Dendritic cell treated with granulocyte-macrophage colony-stimulating factor and Interleukin-4, amounts not matched to agents 40 ng/mL and 50 ng/mL, for 4 days (primary cell): ENCODE data around the gene C4BPB.

Source experiments
- H3K27ac Mint-ChIP-seq: one replicate; pipeline ENCODE4 v1.8.0; 2022; ENCODE audit warnings: mild to moderate bottlenecking, mixed read lengths
- H3K27me3 Mint-ChIP-seq: one replicate; pipeline ENCODE4 v1.8.0; 2022; ENCODE audit warnings: mild to moderate bottlenecking, mixed read lengths
- H3K36me3 Mint-ChIP-seq: one replicate; pipeline ENCODE4 v1.8.0; 2022; ENCODE audit warnings: low read depth, mixed read lengths
- H3K4me1 Mint-ChIP-seq: one replicate; pipeline ENCODE4 v1.8.0; 2022; ENCODE audit warnings: low read depth, mixed read lengths
- H3K4me3 Mint-ChIP-seq: one replicate; pipeline ENCODE4 v1.8.0; 2022; ENCODE audit warnings: mild to moderate bottlenecking, moderate library complexity, mixed read lengths
- H3K9me3 Mint-ChIP-seq: one replicate; pipeline ENCODE4 v1.8.0; 2022; ENCODE audit warnings: mixed read lengths
- intact Hi-C: fragments of 100-400 bp; cut with micrococcal nuclease; formaldehyde crosslinking; loops from one replicate; pipeline ENCODE4 v1.15.0; 2022

The C4BPB gene

DNA sequence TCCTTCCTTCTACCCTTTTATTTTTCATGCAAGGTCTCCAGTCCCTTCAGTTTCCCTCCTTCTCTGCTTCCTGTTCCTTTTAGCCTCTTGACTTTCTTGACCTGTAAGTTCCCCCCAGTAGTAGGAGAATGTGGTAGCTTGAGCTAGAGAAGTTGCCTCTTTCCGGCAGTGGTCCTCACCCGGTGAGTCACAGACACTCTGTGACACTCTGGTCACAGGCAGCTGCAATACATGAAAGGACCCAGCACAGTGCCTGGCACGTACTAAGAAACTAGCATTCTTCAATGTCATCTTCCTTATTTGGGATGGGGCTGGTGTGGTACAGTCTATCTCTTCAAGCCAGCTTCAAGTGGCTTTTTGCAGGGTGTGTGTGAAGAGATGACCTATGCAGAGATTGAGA lies 19.6 kb upstream of the C4BPB start:
- Mint-ChIP-seq H3K4me1 (peaks cover 18% of the 10 kb centered on the region), H3K27ac (no peak overlapping the region), H3K36me3 (peaks cover 92% of the 10 kb centered on the region), H3K9me3 (no peaks in the 10 kb centered on the region), H3K27me3 (no peaks in the 10 kb centered on the region), H3K4me3 (no peak overlapping the region)
- intact Hi-C loops = no loop called here

GRCh38 chr1:207069858-207070506 lies 18.7 kb upstream of the C4BPB start:
- peaks cover 89% of the 10 kb centered on the region for H3K36me3 Mint-ChIP-seq
- peaks cover 18% of the 10 kb centered on the region for H3K4me1 Mint-ChIP-seq
- no peaks in the 10 kb centered on the region for H3K27me3 Mint-ChIP-seq
- no peaks in the 10 kb centered on the region for H3K9me3 Mint-ChIP-seq
- H3K4me3 Mint-ChIP-seq = no peak overlapping the region
- intact Hi-C loops = loop anchor here (10.0 kb wide), 1 partner anchor 135 kb away; no protein-coding TSS in a partner anchor
- no peak overlapping the region for H3K27ac Mint-ChIP-seq

DNA sequence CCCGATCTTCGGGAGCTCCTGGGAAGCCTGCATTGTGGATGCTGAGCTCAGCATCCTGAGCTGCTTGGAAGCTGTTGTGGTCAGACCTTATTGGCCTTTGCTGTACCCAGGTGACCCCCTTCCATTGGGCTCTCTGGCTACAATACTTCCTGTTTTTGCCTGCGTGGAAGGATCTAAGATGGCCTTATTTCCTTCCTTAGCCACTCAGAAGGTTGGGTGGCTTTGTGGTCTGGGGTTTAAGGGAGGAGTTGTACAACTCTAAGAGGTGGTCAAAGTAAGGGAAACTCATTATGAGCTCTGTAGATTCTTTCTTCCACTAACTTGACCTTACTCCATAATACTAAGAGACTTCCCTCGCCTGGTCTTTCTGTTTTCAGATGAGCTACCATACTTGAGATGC lies 17.8 kb upstream of the C4BPB start:
- intact Hi-C loops = loop anchor here (10.0 kb wide), 1 partner anchor 136 kb away; no protein-coding TSS in a partner anchor

DNA sequence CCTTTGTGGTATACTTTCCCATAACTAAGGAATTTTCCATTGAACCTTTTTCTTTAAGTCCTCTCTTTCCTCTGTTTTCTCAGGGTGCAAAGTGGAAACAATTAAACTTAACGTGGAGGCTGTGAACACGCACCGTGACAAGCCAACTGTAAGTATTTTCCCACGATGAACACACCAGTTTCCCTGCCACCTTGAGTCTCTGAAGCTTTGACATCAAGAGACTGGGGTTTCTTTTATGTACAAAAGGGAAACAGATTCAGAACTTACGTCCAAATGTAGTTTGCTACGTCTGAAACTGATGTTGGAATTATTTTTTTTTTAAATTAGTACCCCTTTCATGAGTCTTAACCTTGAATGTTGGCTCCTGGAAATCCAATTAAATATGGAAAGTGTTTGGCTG lies 17.2 kb upstream of the C4BPB start:
- Mint-ChIP-seq H3K27ac (no peak overlapping the region), H3K27me3 (no peaks in the 10 kb centered on the region), H3K9me3 (no peaks in the 10 kb centered on the region), H3K4me1 (peaks cover 18% of the 10 kb centered on the region), H3K4me3 (no peak overlapping the region), H3K36me3 (peaks cover 84% of the 10 kb centered on the region)
- intact Hi-C loops = loop anchor here (10.0 kb wide), 1 partner anchor 137 kb away; no protein-coding TSS in a partner anchor

More for the DNA sequence above, 17.8 kb upstream of the C4BPB start:
- H3K27ac Mint-ChIP-seq = no peak overlapping the region
- no peaks in the 10 kb centered on the region for H3K27me3 Mint-ChIP-seq
- peaks cover 86% of the 10 kb centered on the region for H3K36me3 Mint-ChIP-seq
- peaks cover 18% of the 10 kb centered on the region for H3K4me1 Mint-ChIP-seq
- H3K9me3 Mint-ChIP-seq = no peaks in the 10 kb centered on the region
- H3K4me3 Mint-ChIP-seq = no peak overlapping the region

GRCh38 chr1:207072233-207072632 lies 16.4 kb upstream of the C4BPB start:
- Mint-ChIP-seq H3K27ac (no peak overlapping the region), H3K36me3 (peaks cover 76% of the 10 kb centered on the region), H3K4me3 (no peak overlapping the region), H3K27me3 (no peaks in the 10 kb centered on the region), H3K9me3 (no peaks in the 10 kb centered on the region), H3K4me1 (peaks cover 18% of the 10 kb centered on the region)
- intact Hi-C loops = loop anchor here (10.0 kb wide), 1 partner anchor 137 kb away; no protein-coding TSS in a partner anchor

DNA sequence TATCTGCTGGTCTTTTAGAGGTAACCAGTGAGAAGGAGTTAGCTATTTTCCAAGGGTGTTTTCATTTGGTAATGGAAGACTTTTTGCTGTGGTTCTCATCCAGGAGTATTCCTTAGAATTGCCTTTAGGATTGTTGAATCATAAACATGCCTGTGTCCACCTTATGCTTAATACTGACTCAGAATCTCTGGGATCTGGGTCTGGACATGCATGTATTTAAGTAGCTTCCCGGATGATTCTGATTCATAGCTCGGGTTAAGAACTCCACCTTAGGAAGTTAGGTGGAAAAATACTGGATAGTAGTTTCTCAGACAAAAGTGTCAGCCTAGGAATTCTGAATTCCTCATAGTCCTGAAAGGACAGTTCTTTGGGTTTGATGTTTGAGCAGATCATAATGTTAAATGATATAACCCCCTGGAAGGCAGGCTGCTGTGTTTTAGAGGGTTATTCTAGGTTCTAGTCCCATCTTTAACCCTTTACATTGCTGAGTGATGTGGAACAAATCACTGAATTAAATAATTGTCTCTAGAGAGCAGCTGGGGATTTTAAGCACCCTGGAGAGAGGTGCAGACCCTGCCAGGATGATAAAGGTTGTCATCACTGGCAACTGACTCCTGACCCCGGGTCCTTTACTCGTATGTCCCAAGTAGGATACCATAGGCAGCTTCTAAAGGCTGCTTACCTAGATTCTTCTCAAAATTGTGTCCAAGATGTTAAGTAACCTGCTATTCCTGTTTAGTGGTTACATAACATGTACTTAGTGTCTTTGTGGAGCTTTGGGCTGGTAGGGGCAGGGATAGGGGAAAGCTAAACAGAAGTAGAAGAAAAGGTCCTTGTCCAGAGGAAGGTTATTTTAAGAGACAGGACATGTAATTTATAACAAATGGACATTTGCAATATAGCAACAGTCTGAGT lies 14.5 kb upstream of the C4BPB start:
- Mint-ChIP-seq H3K27me3 (no peaks in the 10 kb centered on the region), H3K27ac (no peak overlapping the region), H3K4me3 (no peak overlapping the region), H3K9me3 (no peaks in the 10 kb centered on the region), H3K36me3 (peaks cover 64% of the 10 kb centered on the region), H3K4me1 (peaks cover 12% of the 10 kb centered on the region)
- intact Hi-C loops = loop anchor here (10.0 kb wide), 1 partner anchor 139 kb away; no protein-coding TSS in a partner anchor

DNA sequence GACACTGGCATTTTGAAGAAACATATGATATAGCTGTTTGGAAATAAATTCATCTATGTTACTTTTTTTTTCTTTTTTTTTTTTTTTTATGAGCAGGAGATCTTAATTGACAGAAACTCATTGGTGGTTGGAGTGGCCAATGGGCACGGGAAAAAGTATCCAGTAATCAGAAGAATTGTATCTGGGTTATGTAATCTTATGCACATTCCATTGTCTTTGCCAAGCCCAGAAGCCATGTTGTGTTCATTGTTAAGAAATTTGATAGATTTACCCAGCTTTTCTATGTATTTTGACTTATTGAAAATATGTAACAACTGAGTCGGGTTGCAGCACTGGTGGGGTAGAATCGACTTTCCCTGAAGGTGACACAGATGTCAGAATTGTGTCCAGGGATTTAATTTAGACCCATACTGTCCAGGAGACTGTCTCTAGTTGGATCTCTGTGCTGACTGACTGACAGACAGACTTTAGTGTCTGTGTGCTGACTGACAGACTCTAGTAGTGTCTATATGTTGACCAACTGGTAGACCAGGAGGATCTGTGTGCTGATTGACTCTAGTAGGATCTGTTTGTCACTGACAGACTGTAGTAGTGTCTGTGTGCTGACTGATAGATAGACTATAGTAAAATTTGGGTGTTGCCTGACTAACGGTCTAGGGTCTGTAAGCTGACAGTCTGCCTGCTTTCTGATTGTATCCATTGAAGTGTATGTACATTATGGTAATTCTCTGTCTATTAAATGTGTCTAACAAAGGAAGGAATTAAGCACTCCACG lies 12.3 kb upstream of the C4BPB start:
- Mint-ChIP-seq H3K4me3 (no peak overlapping the region), H3K4me1 (peaks cover 2% of the 10 kb centered on the region), H3K9me3 (no peaks in the 10 kb centered on the region), H3K36me3 (peaks cover 50% of the 10 kb centered on the region), H3K27ac (no peak overlapping the region), H3K27me3 (no peaks in the 10 kb centered on the region)
- intact Hi-C loops = loop anchor here (2.0 to 10.0 kb wide), 2 partner anchors 70 to 142 kb away; no protein-coding TSS in a partner anchor

DNA sequence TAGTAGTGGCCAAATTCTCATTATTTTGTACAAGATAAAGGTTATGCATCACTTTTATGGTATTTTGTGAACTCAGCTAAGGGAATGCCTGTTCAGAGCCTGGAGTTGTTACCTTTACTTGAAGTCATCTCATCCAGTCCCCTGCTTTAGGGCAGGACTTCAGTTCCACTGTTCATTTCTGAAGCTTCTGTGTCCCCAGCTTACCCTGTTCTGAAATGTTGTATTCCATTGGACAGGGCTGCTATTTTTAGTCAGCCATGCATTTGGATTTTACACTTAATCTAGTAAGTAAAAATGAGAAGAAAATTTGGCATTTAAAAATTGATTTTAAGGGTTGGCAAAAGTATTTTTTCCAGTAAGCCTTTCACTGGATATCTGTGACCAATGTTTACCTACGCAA lies 11.6 kb upstream of the C4BPB start:
- H3K4me1 Mint-ChIP-seq = peaks cover 5% of the 10 kb centered on the region
- intact Hi-C loops = loop anchor here (2.0 to 10.0 kb wide), 2 partner anchors 70 to 142 kb away; no protein-coding TSS in a partner anchor
- no peak overlapping the region for H3K27ac Mint-ChIP-seq
- peaks cover 44% of the 10 kb centered on the region for H3K36me3 Mint-ChIP-seq
- H3K4me3 Mint-ChIP-seq = no peak overlapping the region
- peaks cover under 1% of the 10 kb centered on the region for H3K27me3 Mint-ChIP-seq
- H3K9me3 Mint-ChIP-seq = no peaks in the 10 kb centered on the region

GRCh38 chr1:207077470-207078377 lies 10.9 kb upstream of the C4BPB start:
- H3K4me1 Mint-ChIP-seq = peaks cover 5% of the 10 kb centered on the region
- peaks cover 37% of the 10 kb centered on the region for H3K36me3 Mint-ChIP-seq
- H3K4me3 Mint-ChIP-seq = no peak overlapping the region
- peaks cover 5% of the 10 kb centered on the region for H3K27me3 Mint-ChIP-seq
- no peaks in the 10 kb centered on the region for H3K9me3 Mint-ChIP-seq
- no peak overlapping the region for H3K27ac Mint-ChIP-seq
- intact Hi-C loops = loop anchor here (2.0 to 10.0 kb wide), 2 partner anchors 71 to 143 kb away; no protein-coding TSS in a partner anchor

GRCh38 chr1:207078578-207079132 lies 10.0 kb upstream of the C4BPB start:
- intact Hi-C loops = loop anchor here (10.0 kb wide), 1 partner anchor 144 kb away; no protein-coding TSS in a partner anchor
- Mint-ChIP-seq H3K27ac (no peak overlapping the region), H3K4me1 (peaks cover 5% of the 10 kb centered on the region), H3K9me3 (no peaks in the 10 kb centered on the region), H3K4me3 (no peak overlapping the region), H3K36me3 (peaks cover 28% of the 10 kb centered on the region), H3K27me3 (peaks cover 9% of the 10 kb centered on the region)

- Mint-ChIP-seq H3K9me3 (no peaks in the 10 kb centered on the region), H3K27me3 (peaks cover 9% of the 10 kb centered on the region), H3K36me3 (peaks cover 24% of the 10 kb centered on the region), H3K4me1 (peaks cover 9% of the 10 kb centered on the region), H3K27ac (no peak overlapping the region), H3K4me3 (no peak overlapping the region)
- intact Hi-C loops = loop anchor here (10.0 kb wide), 1 partner anchor 145 kb away; no protein-coding TSS in a partner anchor
Observed at GRCh38 chr1:207079706-207080241, 8.9 kb upstream of the C4BPB start.

DNA sequence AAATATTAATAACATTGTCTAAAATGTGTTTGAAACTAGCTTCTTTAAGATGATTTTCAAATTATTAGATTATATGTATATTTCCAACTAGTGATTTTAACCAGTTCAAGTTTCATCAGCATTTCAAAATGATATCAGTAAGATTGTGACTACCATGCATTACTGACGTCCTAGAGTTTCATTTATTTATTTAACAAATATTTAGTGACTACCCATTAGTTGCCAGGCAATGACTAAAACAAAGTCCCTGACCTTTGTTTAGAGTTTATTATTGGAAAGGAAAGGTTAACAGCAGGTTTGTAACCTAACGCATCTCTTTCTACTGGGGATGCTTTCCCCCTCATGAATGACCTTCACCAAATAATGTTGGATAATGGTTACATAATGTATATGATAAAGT lies 7.6 kb upstream of the C4BPB start:
- no peak overlapping the region for H3K27ac Mint-ChIP-seq
- intact Hi-C loops = no loop called here
- H3K27me3 Mint-ChIP-seq = peaks cover 10% of the 10 kb centered on the region
- H3K9me3 Mint-ChIP-seq = no peaks in the 10 kb centered on the region
- H3K4me1 Mint-ChIP-seq = peaks cover 16% of the 10 kb centered on the region
- peaks cover 14% of the 10 kb centered on the region for H3K36me3 Mint-ChIP-seq
- H3K4me3 Mint-ChIP-seq = no peak overlapping the region
